ENCODE data around the gene STRN. TPM values are rescaled to one million over a fixed set of nuclear protein-coding genes. Genes with fewer than 3 reads are reported as not detected.
"Not testable (repeated sequence)": the region's sequence is repeated elsewhere in the genome, so short reads cannot be mapped to it uniquely, and the experiment has no call there.

Gene STRN
- total RNA-seq, 3 donors from 2014 or later: 27.2 to 35.1 (median 32.5) TPM

DNA sequence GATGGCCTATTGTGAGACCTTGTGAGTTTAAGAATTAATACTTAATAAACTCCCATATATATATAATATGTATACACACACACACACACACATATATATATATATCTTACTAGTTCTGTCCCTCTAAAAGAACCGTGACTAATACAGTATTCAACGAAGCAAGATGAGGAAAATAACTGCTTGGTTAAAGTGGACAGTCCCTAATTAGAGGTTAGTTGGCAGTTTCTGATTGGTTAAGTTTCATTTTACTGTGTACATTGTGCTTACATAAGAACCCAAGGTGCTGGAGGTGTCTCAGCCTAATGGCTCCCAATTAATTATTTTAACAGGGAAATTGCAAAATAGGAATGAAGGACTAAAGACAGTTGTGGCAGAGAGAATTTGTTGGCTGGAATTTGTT lies 132.1 kb downstream of the STRN start:
- DNase-seq (ENCODE audit: low spot score in 2 of 2): no peak
- no peaks in the 10 kb centered on the region for H3K4me1 ChIP-seq
- TF ChIP-seq, protein P1, sequence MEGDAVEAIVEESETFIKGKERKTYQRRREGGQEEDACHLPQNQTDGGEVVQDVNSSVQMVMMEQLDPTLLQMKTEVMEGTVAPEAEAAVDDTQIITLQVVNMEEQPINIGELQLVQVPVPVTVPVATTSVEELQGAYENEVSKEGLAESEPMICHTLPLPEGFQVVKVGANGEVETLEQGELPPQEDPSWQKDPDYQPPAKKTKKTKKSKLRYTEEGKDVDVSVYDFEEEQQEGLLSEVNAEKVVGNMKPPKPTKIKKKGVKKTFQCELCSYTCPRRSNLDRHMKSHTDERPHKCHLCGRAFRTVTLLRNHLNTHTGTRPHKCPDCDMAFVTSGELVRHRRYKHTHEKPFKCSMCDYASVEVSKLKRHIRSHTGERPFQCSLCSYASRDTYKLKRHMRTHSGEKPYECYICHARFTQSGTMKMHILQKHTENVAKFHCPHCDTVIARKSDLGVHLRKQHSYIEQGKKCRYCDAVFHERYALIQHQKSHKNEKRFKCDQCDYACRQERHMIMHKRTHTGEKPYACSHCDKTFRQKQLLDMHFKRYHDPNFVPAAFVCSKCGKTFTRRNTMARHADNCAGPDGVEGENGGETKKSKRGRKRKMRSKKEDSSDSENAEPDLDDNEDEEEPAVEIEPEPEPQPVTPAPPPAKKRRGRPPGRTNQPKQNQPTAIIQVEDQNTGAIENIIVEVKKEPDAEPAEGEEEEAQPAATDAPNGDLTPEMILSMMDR (IDR thresholded peaks at IDR 0.05): no peak
- no peak for TF ChIP-seq POLR2AphosphoS5 (IDR thresholded peaks at IDR 0.05)
- no peak for TF ChIP-seq POLR2A (IDR thresholded peaks at IDR 0.05)
- H3K27ac ChIP-seq: no peak overlapping the region
- intact Hi-C loops (cut with DNase I; ENCODE audit: low total_unique reads): no loop called here
- H3K27me3 ChIP-seq: no peaks in the 10 kb centered on the region
- no peaks in the 10 kb centered on the region for H3K9me3 ChIP-seq
- H3K4me3 ChIP-seq: no peak overlapping the region
- H3K36me3 ChIP-seq: no peaks in the 10 kb centered on the region

DNA sequence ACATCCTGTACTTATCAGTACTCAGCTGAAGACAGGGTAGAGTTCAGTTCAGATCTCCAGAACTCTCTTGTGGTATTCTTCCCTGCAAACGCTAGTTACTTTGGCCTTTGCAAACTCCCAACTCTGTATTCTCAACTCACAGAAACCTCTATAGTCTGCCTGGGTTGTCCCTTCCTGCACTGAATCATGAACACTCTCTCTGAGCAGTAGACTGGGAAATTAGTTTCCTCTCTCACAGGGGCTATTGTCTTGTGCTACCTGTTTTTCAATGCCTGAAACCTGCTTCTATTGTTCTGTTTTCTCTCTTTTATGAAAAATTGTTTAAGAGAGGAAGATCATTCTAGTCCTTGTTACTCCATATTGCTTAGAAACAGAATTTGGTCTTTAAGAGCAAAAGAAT lies 135.2 kb downstream of the STRN start:
- intact Hi-C loops (cut with DNase I; ENCODE audit: low total_unique reads): no loop called here
- Histone ChIP-seq H3K36me3 (no peaks in the 10 kb centered on the region), H3K4me3 (no peak overlapping the region), H3K4me1 (no peaks in the 10 kb centered on the region), H3K27ac (no peak overlapping the region), H3K27me3 (no peaks in the 10 kb centered on the region), H3K9me3 (no peaks in the 10 kb centered on the region)
- DNase-seq (ENCODE audit: low spot score in 2 of 2): no peak
- TF ChIP-seq POLR2A (IDR thresholded peaks at IDR 0.05) (no peak), POLR2AphosphoS5 (IDR thresholded peaks at IDR 0.05) (no peak)
- TF ChIP-seq, protein P1 (IDR thresholded peaks at IDR 0.05): no peak

DNA sequence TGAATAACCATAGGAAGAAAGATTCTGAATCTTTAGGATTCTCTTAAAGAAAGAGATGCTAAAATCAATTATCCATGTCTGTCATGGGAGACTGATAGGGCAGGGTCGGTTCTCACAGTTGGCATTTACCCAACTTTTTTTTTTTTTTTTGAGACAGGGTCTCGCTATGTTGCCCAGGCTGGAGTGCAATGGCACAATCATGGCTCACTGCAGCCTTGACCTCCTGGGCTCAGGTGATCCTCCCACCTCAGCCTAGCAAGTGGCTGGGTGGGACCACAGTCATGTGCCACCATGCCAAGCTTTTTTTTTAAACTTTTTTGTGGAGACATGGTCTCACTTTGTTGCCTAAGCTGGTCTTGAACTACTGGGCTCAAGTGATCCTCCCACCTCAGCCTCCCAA lies 141.7 kb downstream of the STRN start:
- H3K9me3 ChIP-seq; intact Hi-C loops (cut with DNase I; ENCODE audit: low total_unique reads); H3K36me3 ChIP-seq; H3K4me3 ChIP-seq; DNase-seq (ENCODE audit: low spot score in 2 of 2); H3K4me1 ChIP-seq; H3K27me3 ChIP-seq; H3K27ac ChIP-seq: not testable (repeated sequence)

DNA sequence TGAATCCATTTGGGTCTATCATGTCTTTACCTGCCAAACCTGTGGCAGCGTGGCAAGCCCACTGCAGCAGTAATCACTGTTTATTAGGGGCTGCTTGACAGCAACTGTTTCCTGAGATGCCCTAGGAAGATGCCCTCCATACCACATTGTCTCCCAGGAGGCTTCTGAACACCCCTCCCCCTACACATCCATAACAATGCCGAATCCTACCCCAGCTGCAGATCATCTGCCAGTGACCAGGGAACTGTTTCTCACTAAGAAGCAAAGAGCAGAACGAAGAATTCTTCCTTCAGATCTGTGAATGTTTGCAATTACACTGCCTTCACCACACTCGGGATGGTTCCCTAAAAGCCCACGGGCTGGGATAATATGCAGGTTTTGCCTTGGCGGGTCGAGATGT lies 142.1 kb downstream of the STRN start:
- H3K27me3 ChIP-seq: no peaks in the 10 kb centered on the region
- DNase-seq (ENCODE audit: low spot score in 2 of 2): no peak
- H3K9me3 ChIP-seq: no peaks in the 10 kb centered on the region
- H3K27ac ChIP-seq: no peak overlapping the region
- intact Hi-C loops (cut with DNase I; ENCODE audit: low total_unique reads): no loop called here
- TF ChIP-seq POLR2AphosphoS5 (IDR thresholded peaks at IDR 0.05): no peak
- no peak for TF ChIP-seq POLR2A (IDR thresholded peaks at IDR 0.05)
- TF ChIP-seq, protein P1 (IDR thresholded peaks at IDR 0.05): no peak
- H3K4me1 ChIP-seq: no peaks in the 10 kb centered on the region
- no peaks in the 10 kb centered on the region for H3K36me3 ChIP-seq
- H3K4me3 ChIP-seq: no peak overlapping the region

DNA sequence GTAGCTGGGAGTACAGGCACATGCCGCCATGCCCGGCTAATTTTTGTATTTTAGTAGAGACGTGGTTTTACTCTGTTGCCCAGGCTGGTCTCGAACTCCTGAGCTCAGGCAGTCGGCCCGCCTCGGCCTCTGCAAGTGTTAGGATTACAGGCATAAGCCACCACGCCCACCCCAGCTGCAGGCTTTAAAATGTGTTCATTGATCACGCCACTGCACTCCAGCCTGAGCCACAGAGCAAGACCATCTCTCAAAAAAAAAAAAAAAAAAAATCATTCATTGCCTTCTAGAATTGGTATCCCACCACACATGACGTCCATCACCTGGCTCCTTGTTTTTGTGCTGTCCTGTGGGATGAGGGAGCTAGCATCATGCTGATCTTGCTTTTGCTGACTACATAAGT lies 142.5 kb downstream of the STRN start:
- TF ChIP-seq, protein P1 (IDR thresholded peaks at IDR 0.05): no peak
- no peak for TF ChIP-seq POLR2AphosphoS5 (IDR thresholded peaks at IDR 0.05)
- intact Hi-C loops (cut with DNase I; ENCODE audit: low total_unique reads): no loop called here
- H3K36me3 ChIP-seq: no peaks in the 10 kb centered on the region
- DNase-seq (ENCODE audit: low spot score in 2 of 2): no peak
- H3K4me3 ChIP-seq: no peak overlapping the region
- H3K27ac ChIP-seq: no peak overlapping the region
- H3K9me3 ChIP-seq: no peaks in the 10 kb centered on the region
- no peaks in the 10 kb centered on the region for H3K4me1 ChIP-seq
- no peaks in the 10 kb centered on the region for H3K27me3 ChIP-seq

DNA sequence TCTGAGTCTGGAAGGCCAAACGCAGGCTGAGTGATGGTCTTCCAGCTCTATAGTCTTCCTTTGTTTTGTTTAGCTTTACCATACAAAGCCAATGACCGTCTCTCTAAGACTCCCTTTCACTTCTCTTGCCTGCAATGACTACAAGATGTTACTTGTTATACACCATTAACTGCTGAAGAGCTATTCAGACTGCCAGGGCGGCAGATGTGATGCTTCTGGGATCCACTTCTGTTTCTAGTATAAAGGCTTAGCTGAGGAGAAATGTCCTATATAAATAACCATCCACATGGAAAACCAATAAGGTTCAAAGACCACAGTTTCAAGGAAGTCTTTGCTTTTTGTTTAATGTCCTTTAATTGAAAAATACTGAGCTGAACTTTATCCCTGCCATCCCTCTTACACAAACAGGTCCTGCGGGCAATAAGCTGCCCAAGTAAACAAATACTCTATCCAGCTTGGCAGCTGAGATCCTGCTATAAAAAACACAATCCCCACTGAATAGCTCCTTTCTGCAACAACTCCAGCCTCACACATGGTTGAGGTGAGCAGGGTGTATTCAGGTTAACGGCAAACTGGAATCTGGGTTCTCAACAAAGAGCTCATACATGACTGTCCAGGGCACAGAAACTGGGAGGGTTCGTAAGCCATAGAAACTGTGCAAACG lies 145.3 kb downstream of the STRN start:
- intact Hi-C loops (cut with DNase I; ENCODE audit: low total_unique reads): no loop called here
- H3K27ac ChIP-seq: peak overlapping the region; percentile 60 to 77
- H3K4me3 ChIP-seq: no peak overlapping the region
- peak in 1 of 2 donors; percentile 32 for DNase-seq (ENCODE audit: low spot score in 2 of 2)
- no peaks in the 10 kb centered on the region for H3K36me3 ChIP-seq
- H3K9me3 ChIP-seq: no peaks in the 10 kb centered on the region
- H3K27me3 ChIP-seq: no peaks in the 10 kb centered on the region
- TF ChIP-seq, protein P1 (IDR thresholded peaks at IDR 0.05): no peak
- TF ChIP-seq POLR2AphosphoS5 (IDR thresholded peaks at IDR 0.05) (no peak), POLR2A (IDR thresholded peaks at IDR 0.05) (no peak)
- H3K4me1 ChIP-seq: no peaks in the 10 kb centered on the region

All from breast epithelium (tissue), 4 donors.